ENCODE results near the gene CNNM3.

Gene CNNM3

GRCh38 chr2:96816127-96816835 is at the start of gene CNNM3:
CNNM3 (plus strand) TSS chr2:96816268; CDS start chr2:96816278, 10 bp downstream.
- DNase-seq (ENCODE audit: low spot score) = peak; percentile 99
- in situ Hi-C loops (cut with MboI; ENCODE audit: low sequenced_read_pairs, unreplicated experiment) = no loop called here
- peak; percentile 40 for TF ChIP-seq CTCF (IDR thresholded peaks at IDR 0.05; ENCODE audit: borderline replicate concordance, control extremely low read depth, extremely low read depth, insufficient read depth, missing control alignments)

GRCh38 chr2:96767135-96767871 is 48.8 kb upstream of the CNNM3 start:
- in situ Hi-C loops (cut with MboI; ENCODE audit: low sequenced_read_pairs, unreplicated experiment) = no loop called here
- TF ChIP-seq CTCF (IDR thresholded peaks at IDR 0.05; ENCODE audit: borderline replicate concordance, control extremely low read depth, extremely low read depth, insufficient read depth, missing control alignments) = no peak
- DNase-seq (ENCODE audit: low spot score) = no peak

GRCh38 chr2:96768083-96768561 is 47.9 kb upstream of the CNNM3 start:
- in situ Hi-C loops (cut with MboI; ENCODE audit: low sequenced_read_pairs, unreplicated experiment) = no loop called here
- no peak for TF ChIP-seq CTCF (IDR thresholded peaks at IDR 0.05; ENCODE audit: borderline replicate concordance, control extremely low read depth, extremely low read depth, insufficient read depth, missing control alignments)
- peak; percentile 61 for DNase-seq (ENCODE audit: low spot score)

GRCh38 chr2:96769814-96770213 is 46.3 kb upstream of the CNNM3 start:
- TF ChIP-seq CTCF (IDR thresholded peaks at IDR 0.05; ENCODE audit: borderline replicate concordance, control extremely low read depth, extremely low read depth, insufficient read depth, missing control alignments) = no peak
- in situ Hi-C loops (cut with MboI; ENCODE audit: low sequenced_read_pairs, unreplicated experiment) = no loop called here
- DNase-seq (ENCODE audit: low spot score) = no peak

GRCh38 chr2:96770442-96771202 is 45.4 kb upstream of the CNNM3 start:
- in situ Hi-C loops (cut with MboI; ENCODE audit: low sequenced_read_pairs, unreplicated experiment) = no loop called here

More at GRCh38 chr2:96770442-96771202, 45.4 kb upstream of the CNNM3 start:
- no peak for TF ChIP-seq CTCF (IDR thresholded peaks at IDR 0.05; ENCODE audit: borderline replicate concordance, control extremely low read depth, extremely low read depth, insufficient read depth, missing control alignments)
- DNase-seq (ENCODE audit: low spot score) = no peak
